HEK293T (cell line): ENCODE data around the gene TEX53.

ENCODE experiments used
- CTCF ChIA-PET: fragments of 350-600 bp; formaldehyde crosslinking; extraction: SDS; loops from one replicate; lab custom pipeline; 2021; ENCODE audit warnings: antibody characterized with exemption, inconsistent platforms; lab: Yijun Ruan, JAX
- POLR2A ChIA-PET: fragments of 350-600 bp; formaldehyde crosslinking; extraction: SDS; loops from one replicate; lab custom pipeline; 2020; ENCODE audit warnings: antibody characterized with exemption, inconsistent platforms; lab: Yijun Ruan, JAX
- DNase-seq: peaks from one replicate; pipeline ENCODE4 v3.0.0; 2012; ENCODE audit warnings: mixed read lengths; ENCODE audit errors: extremely low spot score
- ARNT ChIP-seq: fragments of 450-650 bp; IDR thresholded peaks from 2 replicates; pipeline ENCODE4 v1.6.1; 2017; ENCODE audit warnings: mild to moderate bottlenecking
- BHLHE40 ChIP-seq: fragments of 450-650 bp; IDR thresholded peaks from 2 replicates; pipeline ENCODE4 v1.6.1; 2016; ENCODE audit warnings: mild to moderate bottlenecking, moderate library complexity, borderline replicate concordance
- CTBP1 ChIP-seq: fragments of 450-650 bp; IDR thresholded peaks from 2 replicates; pipeline ENCODE4 v1.6.1; 2016; ENCODE audit warnings: borderline replicate concordance
- ELF4 ChIP-seq: fragments of 450-650 bp; IDR thresholded peaks from 2 replicates; pipeline ENCODE4 v1.6.1; 2017; ENCODE audit warnings: antibody characterized with exemption
- FOXA1 ChIP-seq: fragments of 450-650 bp; IDR thresholded peaks from 2 replicates; pipeline ENCODE4 v1.6.1; 2016; ENCODE audit warnings: mild to moderate bottlenecking
- FOXK2 ChIP-seq: fragments of 450-650 bp; IDR thresholded peaks from 2 replicates; pipeline ENCODE4 v1.6.1; 2016; ENCODE audit warnings: mild to moderate bottlenecking
- FOXM1 ChIP-seq: fragments of 450-650 bp; IDR thresholded peaks from 2 replicates; pipeline ENCODE4 v1.6.1; 2017; ENCODE audit warnings: mild to moderate bottlenecking, borderline replicate concordance
- HDGF ChIP-seq: fragments of 450-650 bp; IDR thresholded peaks from 2 replicates; pipeline ENCODE4 v1.6.1; 2017; ENCODE audit warnings: antibody characterized with exemption, borderline replicate concordance
- L3MBTL2 ChIP-seq: fragments of 450-650 bp; conservative IDR thresholded peaks from 2 replicates; pipeline ENCODE4 v1.6.1; 2016; ENCODE audit warnings: mild to moderate bottlenecking
- LEF1 ChIP-seq: fragments of 450-650 bp; IDR thresholded peaks from 2 replicates; pipeline ENCODE4 v1.6.1; 2017; ENCODE audit warnings: mild to moderate bottlenecking, borderline replicate concordance
- NFRKB ChIP-seq: fragments of 450-650 bp; IDR thresholded peaks from 2 replicates; pipeline ENCODE4 v1.6.1; 2016; ENCODE audit warnings: mild to moderate bottlenecking, moderate library complexity
- PKNOX1 ChIP-seq: fragments of 450-650 bp; IDR thresholded peaks from 2 replicates; pipeline ENCODE4 v1.6.1; 2016
- SP1 ChIP-seq: fragments of 450-650 bp; IDR thresholded peaks from 2 replicates; pipeline ENCODE4 v1.6.1; 2017
- SUZ12 ChIP-seq: fragments of 450-650 bp; IDR thresholded peaks from 2 replicates; pipeline ENCODE4 v1.6.1; 2016; ENCODE audit warnings: mild to moderate bottlenecking
- TARDBP ChIP-seq: fragments of 450-650 bp; IDR thresholded peaks from 2 replicates; pipeline ENCODE4 v1.6.1; 2016
- ZNF384 ChIP-seq: fragments of 450-650 bp; IDR thresholded peaks from 2 replicates; pipeline ENCODE4 v1.6.1; 2016

Gene TEX53

GRCh38 chr9:114657705-114658104 lies at the start of gene TEX53:
Gene TEX53, minus strand, starts transcription at chr9:114657805. Its CDS starts 31 bp downstream, at chr9:114657774.
- ChIA-PET CTCF (no interaction called here), POLR2A (no interaction called here)
- no peak for DNase-seq
- TF ChIP-seq SP1: no peak
- no peak for TF ChIP-seq FOXM1
- TF ChIP-seq ELF4: no peak
- TF ChIP-seq PKNOX1: no peak
- TF ChIP-seq ARNT: no peak
- no peak for TF ChIP-seq FOXK2
- TF ChIP-seq FOXA1: no peak
- no peak for TF ChIP-seq L3MBTL2
- TF ChIP-seq SUZ12: no peak
- no peak for TF ChIP-seq TARDBP
- TF ChIP-seq ZNF384: no peak
- no peak for TF ChIP-seq HDGF
- TF ChIP-seq LEF1: no peak
- TF ChIP-seq NFRKB: no peak
- TF ChIP-seq CTBP1: no peak
- TF ChIP-seq BHLHE40: no peak

- ChIA-PET CTCF (interaction anchor here (0.6 to 0.8 kb wide), 3 partner anchors 26 to 200 kb away, joined by 3 read pairs; no protein-coding TSS in a partner anchor), POLR2A (interaction anchor here (1.0 kb wide), 1 partner anchor 15 kb away, joined by 4 read pairs; no protein-coding TSS in a partner anchor)
- TF ChIP-seq FOXK2 (no peak), LEF1 (no peak), FOXA1 (no peak), CTBP1 (no peak), PKNOX1 (no peak), SUZ12 (no peak), FOXM1 (no peak), ARNT (no peak), BHLHE40 (no peak), TARDBP (no peak), ELF4 (no peak), L3MBTL2 (no peak), ZNF384 (no peak), HDGF (no peak), SP1 (no peak), NFRKB (no peak)
- DNase-seq: no peak
Observed at GRCh38 chr9:114706711-114707110, 49.1 kb upstream of the TEX53 start.

- no peak for TF ChIP-seq NFRKB
- no peak for TF ChIP-seq HDGF
- TF ChIP-seq PKNOX1: no peak
- no peak for TF ChIP-seq FOXK2
- TF ChIP-seq ARNT: no peak
- no peak for TF ChIP-seq LEF1
- TF ChIP-seq CTBP1: no peak
- no peak for TF ChIP-seq TARDBP
- no peak for TF ChIP-seq FOXA1
- no peak for TF ChIP-seq BHLHE40
- TF ChIP-seq FOXM1: no peak
- no peak for TF ChIP-seq SUZ12
- no peak for TF ChIP-seq ZNF384
- TF ChIP-seq ELF4: no peak
- CTCF ChIA-PET: no interaction called here
Observed at GRCh38 chr9:114701988-114702387, 44.4 kb upstream of the TEX53 start.

GRCh38 chr9:114697951-114698351 lies 40.3 kb upstream of the TEX53 start:
- POLR2A ChIA-PET: no interaction called here

More at GRCh38 chr9:114701988-114702387, 44.4 kb upstream of the TEX53 start:
- no peak for DNase-seq
- POLR2A ChIA-PET: no interaction called here

GRCh38 chr9:114696814-114697544 lies 39.4 kb upstream of the TEX53 start:
- TF ChIP-seq LEF1 (no peak), TARDBP (no peak), ZNF384 (no peak), FOXM1 (no peak), SUZ12 (no peak), ELF4 (no peak), FOXK2 (no peak), HDGF (no peak), CTBP1 (no peak), SP1 (no peak), BHLHE40 (no peak), FOXA1 (no peak), L3MBTL2 (no peak), NFRKB (no peak), PKNOX1 (no peak), ARNT (no peak)
- ChIA-PET CTCF (no interaction called here), POLR2A (no interaction called here)
- DNase-seq: no peak

More at GRCh38 chr9:114697951-114698351, 40.3 kb upstream of the TEX53 start:
- DNase-seq: no peak
- TF ChIP-seq HDGF (no peak), FOXA1 (no peak), ELF4 (no peak), L3MBTL2 (no peak), CTBP1 (no peak)
- CTCF ChIA-PET: no interaction called here
